Cardiac fibroblast (primary cell): Measurements from ENCODE around the gene NLN.

ENCODE experiments used
- DNase-seq, 2 donors: peaks; one replicate each; pipeline versions ENCODE4 v3.0.0 to v3.0.0-alpha.2; 2010; ENCODE audit warnings: low read depth in 2 of 2
- H3K4me3 ChIP-seq, 2 donors: replicated peaks in 1 of 2; 1 replicate in 1 of 2; 2 replicates in 1 of 2; pipeline ENCODE4 v1.5.1; 2011; ENCODE audit warnings: low read depth in 2 of 2, low read length in 2 of 2, mild to moderate bottlenecking in 2 of 2, moderate library complexity in 1 of 2
- CTCF ChIP-seq: IDR thresholded peaks from one replicate; pipeline ENCODE4 v1.5.1; 2011; ENCODE audit warnings: low read depth, mild to moderate bottlenecking, low read length, inconsistent platforms

NLN gene

GRCh38 chr5:65808251-65808741 lies 86.3 kb downstream of the NLN start:
- peak in 1 of 2 donors; percentile 9 for DNase-seq
- TF ChIP-seq CTCF = no peak
- no peak overlapping the region for H3K4me3 ChIP-seq

GRCh38 chr5:65808818-65809217 lies 86.8 kb downstream of the NLN start:
- no peak for TF ChIP-seq CTCF
- no peak overlapping the region for H3K4me3 ChIP-seq
- DNase-seq = peak; percentile 25 to 56

GRCh38 chr5:65809817-65810531 lies 88.0 kb downstream of the NLN start:
- DNase-seq = peak; percentile 63 to 88

GRCh38 chr5:65811004-65811403 lies 89.0 kb downstream of the NLN start:
- no peak overlapping the region for H3K4me3 ChIP-seq
- peak; percentile 57 to 84 for DNase-seq
- no peak for TF ChIP-seq CTCF

More at GRCh38 chr5:65809817-65810531, 88.0 kb downstream of the NLN start:
- no peak for TF ChIP-seq CTCF
- no peak overlapping the region for H3K4me3 ChIP-seq

GRCh38 chr5:65811885-65812284 lies 89.9 kb downstream of the NLN start:
- H3K4me3 ChIP-seq = no peak overlapping the region
- TF ChIP-seq CTCF = no peak
- peak in 1 of 2 donors; percentile 14 for DNase-seq

- TF ChIP-seq CTCF = no peak
- H3K4me3 ChIP-seq = no peak overlapping the region
- DNase-seq = no peak
Observed at GRCh38 chr5:65812648-65813047, 90.6 kb downstream of the NLN start.
